Measurements from ENCODE around the gene DPAGT1. TPM values are rescaled to one million over a fixed set of nuclear protein-coding genes. Genes with fewer than 3 reads are reported as not detected.
A peak's percentile ranks its signal among the peaks of the same experiment; 100 is the strongest.

Gene DPAGT1
- total RNA-seq, 2 donors from 2014 or later: 49.4 to 51.9 TPM

DNA sequence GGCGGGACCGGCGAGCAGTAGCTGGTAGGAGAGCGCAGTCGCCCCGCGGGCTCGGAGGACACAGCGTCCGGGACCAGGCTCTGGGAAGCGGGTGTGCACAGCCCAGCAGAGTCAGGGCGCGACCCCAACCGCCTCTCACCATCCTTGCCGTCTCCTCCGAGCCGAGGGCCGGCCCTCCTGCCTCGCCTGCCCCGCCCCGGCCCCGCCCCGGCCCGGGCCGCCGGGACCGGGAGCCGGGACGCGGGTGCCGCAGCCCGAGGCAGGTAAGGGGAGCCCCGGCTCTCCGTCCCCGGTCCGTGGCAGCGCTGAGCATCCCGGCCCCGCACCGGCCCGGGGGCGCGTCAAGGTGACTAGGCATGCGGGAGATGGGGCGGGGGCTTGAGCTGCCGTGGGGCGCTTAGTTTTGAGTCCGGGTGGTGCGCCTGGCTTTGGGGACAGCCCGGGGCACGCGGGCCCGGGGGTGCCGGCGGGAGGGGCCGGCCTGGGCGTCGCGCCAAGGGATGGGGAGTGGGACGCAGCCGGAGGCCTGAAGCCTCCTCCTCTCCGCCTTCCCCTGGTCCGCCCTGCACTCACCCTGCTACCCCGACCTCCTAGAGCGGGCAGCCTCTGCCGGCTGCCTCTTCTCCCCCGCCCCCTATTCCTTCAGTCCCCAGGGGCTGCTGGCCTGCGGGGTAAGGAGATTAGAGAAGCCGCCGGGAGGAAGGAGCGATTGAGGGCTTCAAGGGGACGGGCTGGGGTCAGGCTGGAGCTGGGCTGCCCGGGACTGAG lies 47.5 kb upstream of the DPAGT1 start, which contains the start of gene ABCG4:
Gene ABCG4, plus strand, starts transcription at position 35 of the 768 bp plus-strand sequence. CDS start 914 bp downstream, outside the sequence.
- peak; percentile 80 for DNase-seq
- H3K9ac ChIP-seq (ENCODE audit: extremely low read depth, low read length, poor library complexity, severe bottlenecking): no peak within 1 kb of the TSS
- no peaks in the 10 kb centered on the region for H3K36me3 Mint-ChIP-seq (ENCODE audit: low read depth)

DNA sequence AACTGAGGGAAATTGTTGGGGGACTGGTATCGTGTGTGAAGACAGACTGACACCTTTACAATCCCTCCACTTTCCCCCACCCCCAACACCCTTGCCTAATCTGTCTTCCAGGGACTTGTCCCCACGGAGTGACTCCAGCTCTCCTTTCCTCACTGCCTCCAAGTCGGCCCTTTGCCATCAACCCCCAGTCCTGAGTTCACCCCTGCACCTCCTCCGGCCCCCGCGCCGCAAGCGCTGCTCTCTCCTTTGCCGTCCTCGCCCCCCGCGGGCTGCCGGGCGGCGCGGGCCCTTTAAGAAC lies 47.0 kb upstream of the DPAGT1 start:
- Mint-ChIP-seq H3K27me3 (ENCODE audit: insufficient read depth) (peaks cover 58% of the 10 kb centered on the region), H3K9me3 (no peaks in the 10 kb centered on the region), H3K4me3 (peak overlapping the region; percentile 61), H3K27ac (no peak overlapping the region), H3K36me3 (ENCODE audit: low read depth) (no peaks in the 10 kb centered on the region), H3K4me1 (peaks cover 15% of the 10 kb centered on the region)
- Histone ChIP-seq H3K4me1 (ENCODE audit: control insufficient read depth, insufficient read depth, low read length) (peaks cover 10% of the 10 kb centered on the region), H3K27me3 (ENCODE audit: control insufficient read depth, insufficient read depth, low read length, poor library complexity, severe bottlenecking) (peaks cover 45% of the 10 kb centered on the region), H3K9ac (ENCODE audit: extremely low read depth, low read length, poor library complexity, severe bottlenecking) (no peak overlapping the region), H3K9me3 (ENCODE audit: control insufficient read depth, low read length) (no peaks in the 10 kb centered on the region), H3K27ac (ENCODE audit: low read depth, low read length) (no peak overlapping the region), H3K36me3 (ENCODE audit: control insufficient read depth, insufficient read depth, low read length) (no peaks in the 10 kb centered on the region), H3K4me3 (ENCODE audit: low read length) (peak overlapping the region; percentile 76)
- DNase-seq: no peak
- TF ChIP-seq, protein P1, sequence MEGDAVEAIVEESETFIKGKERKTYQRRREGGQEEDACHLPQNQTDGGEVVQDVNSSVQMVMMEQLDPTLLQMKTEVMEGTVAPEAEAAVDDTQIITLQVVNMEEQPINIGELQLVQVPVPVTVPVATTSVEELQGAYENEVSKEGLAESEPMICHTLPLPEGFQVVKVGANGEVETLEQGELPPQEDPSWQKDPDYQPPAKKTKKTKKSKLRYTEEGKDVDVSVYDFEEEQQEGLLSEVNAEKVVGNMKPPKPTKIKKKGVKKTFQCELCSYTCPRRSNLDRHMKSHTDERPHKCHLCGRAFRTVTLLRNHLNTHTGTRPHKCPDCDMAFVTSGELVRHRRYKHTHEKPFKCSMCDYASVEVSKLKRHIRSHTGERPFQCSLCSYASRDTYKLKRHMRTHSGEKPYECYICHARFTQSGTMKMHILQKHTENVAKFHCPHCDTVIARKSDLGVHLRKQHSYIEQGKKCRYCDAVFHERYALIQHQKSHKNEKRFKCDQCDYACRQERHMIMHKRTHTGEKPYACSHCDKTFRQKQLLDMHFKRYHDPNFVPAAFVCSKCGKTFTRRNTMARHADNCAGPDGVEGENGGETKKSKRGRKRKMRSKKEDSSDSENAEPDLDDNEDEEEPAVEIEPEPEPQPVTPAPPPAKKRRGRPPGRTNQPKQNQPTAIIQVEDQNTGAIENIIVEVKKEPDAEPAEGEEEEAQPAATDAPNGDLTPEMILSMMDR (conservative IDR thresholded peaks at IDR 0.05): no peak
- 0% methylated on average over 1 to 15 of the region's 16 CpGs for WGBS, 2 experiments (ENCODE audit: insufficient coverage in 1 of 2, insufficient read length in 1 of 2)

More for the DNA sequence above, 47.5 kb upstream of the DPAGT1 start, which contains the start of gene ABCG4:
- peak within 1 kb of the TSS; percentile 61 for H3K4me3 Mint-ChIP-seq
- peaks cover 15% of the 10 kb centered on the region for H3K4me1 Mint-ChIP-seq
- TF ChIP-seq, protein P1 (conservative IDR thresholded peaks at IDR 0.05): no peak
- peaks cover 60% of the 10 kb centered on the region for H3K27me3 Mint-ChIP-seq (ENCODE audit: insufficient read depth)
- no peaks in the 10 kb centered on the region for H3K36me3 ChIP-seq (ENCODE audit: control insufficient read depth, insufficient read depth, low read length)
- no peak within 1 kb of the TSS for H3K27ac Mint-ChIP-seq
- no peaks in the 10 kb centered on the region for H3K9me3 Mint-ChIP-seq
- H3K9me3 ChIP-seq (ENCODE audit: control insufficient read depth, low read length): no peaks in the 10 kb centered on the region
- WGBS, 2 experiments (ENCODE audit: insufficient coverage in 1 of 2, insufficient read length in 1 of 2): 0 to 1% methylated on average over 16 to 73 of the region's 73 CpGs
- peaks cover 45% of the 10 kb centered on the region for H3K27me3 ChIP-seq (ENCODE audit: control insufficient read depth, insufficient read depth, low read length, poor library complexity, severe bottlenecking)
- no peak within 1 kb of the TSS for H3K27ac ChIP-seq (ENCODE audit: low read depth, low read length)
- H3K4me1 ChIP-seq (ENCODE audit: control insufficient read depth, insufficient read depth, low read length): peaks cover 10% of the 10 kb centered on the region
- H3K4me3 ChIP-seq (ENCODE audit: low read length): peak within 1 kb of the TSS; percentile 76

DNA sequence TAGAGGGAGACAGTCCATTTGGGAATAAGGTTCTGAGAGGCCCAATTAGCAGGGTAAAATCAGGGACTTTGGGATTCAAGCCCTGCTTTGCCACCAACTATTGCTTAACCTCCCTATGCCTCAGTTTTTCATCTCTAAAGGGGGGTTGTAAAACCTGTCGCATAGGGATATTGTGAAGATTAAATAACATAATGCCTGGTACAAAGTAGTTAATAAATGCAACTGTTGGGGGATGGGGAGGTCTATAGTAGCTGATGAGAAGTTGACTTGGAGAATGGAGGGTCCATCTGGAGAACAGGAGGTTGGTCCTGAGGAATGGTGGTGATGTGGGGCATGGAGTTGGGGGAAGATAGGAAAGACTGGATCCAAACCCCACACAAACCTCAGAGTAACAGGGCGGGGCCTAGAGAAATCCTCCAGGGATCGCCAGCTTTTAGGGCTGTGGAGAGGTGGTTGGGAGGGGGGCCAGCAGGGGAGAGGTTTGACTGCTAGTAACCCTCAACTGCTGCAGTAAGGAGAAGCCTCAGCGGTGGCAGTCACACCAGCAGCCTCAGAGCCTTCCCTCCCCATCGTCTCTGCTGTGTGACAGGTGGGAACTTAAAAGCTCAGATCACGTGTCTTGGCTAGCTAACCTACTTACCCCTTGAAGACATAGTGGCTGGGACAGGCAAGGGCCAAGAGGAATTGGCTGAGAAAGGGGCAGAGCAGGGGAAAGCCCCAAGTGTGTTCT lies 46.1 kb upstream of the DPAGT1 start:
- H3K36me3 Mint-ChIP-seq (ENCODE audit: low read depth): no peaks in the 10 kb centered on the region
- Histone ChIP-seq H3K4me1 (ENCODE audit: control insufficient read depth, insufficient read depth, low read length) (peaks cover 10% of the 10 kb centered on the region), H3K27me3 (ENCODE audit: control insufficient read depth, insufficient read depth, low read length, poor library complexity, severe bottlenecking) (peaks cover 45% of the 10 kb centered on the region), H3K36me3 (ENCODE audit: control insufficient read depth, insufficient read depth, low read length) (no peaks in the 10 kb centered on the region), H3K4me3 (ENCODE audit: low read length) (no peak overlapping the region), H3K27ac (ENCODE audit: low read depth, low read length) (no peak overlapping the region), H3K9me3 (ENCODE audit: control insufficient read depth, low read length) (no peaks in the 10 kb centered on the region), H3K9ac (ENCODE audit: extremely low read depth, low read length, poor library complexity, severe bottlenecking) (no peak overlapping the region)
- TF ChIP-seq, protein P1 (conservative IDR thresholded peaks at IDR 0.05): no peak
- peak overlapping the region; percentile 61 for H3K4me3 Mint-ChIP-seq
- H3K4me1 Mint-ChIP-seq: peaks cover 15% of the 10 kb centered on the region
- H3K27ac Mint-ChIP-seq: no peak overlapping the region
- H3K27me3 Mint-ChIP-seq (ENCODE audit: insufficient read depth): peaks cover 58% of the 10 kb centered on the region
- WGBS, 2 experiments (ENCODE audit: insufficient coverage in 1 of 2, insufficient read length in 1 of 2): 26 to 56% methylated on average over 4 to 6 of the region's 6 CpGs
- H3K9me3 Mint-ChIP-seq: no peaks in the 10 kb centered on the region
- DNase-seq: peak; percentile 68
